Ectodermal cell (in vitro differentiated cells): Measurements from ENCODE around the gene BMP6.

Experiments
- H3K27ac ChIP-seq: 2 replicates; pipeline ENCODE4 v1.7.0; 2013; ENCODE audit warnings: mild to moderate bottlenecking, low read depth, low read length; ENCODE audit not compliant: insufficient read depth, poor library complexity, severe bottlenecking
- H3K27me3 ChIP-seq: 2 replicates; pipeline ENCODE4 v1.7.0; 2013; ENCODE audit warnings: mild to moderate bottlenecking, low read length; ENCODE audit not compliant: insufficient read depth, control insufficient read depth, poor library complexity, severe bottlenecking
- H3K36me3 ChIP-seq: one replicate; pipeline ENCODE4 v1.7.0; 2013; ENCODE audit warnings: low read length; ENCODE audit not compliant: control insufficient read depth, insufficient read depth
- H3K4me1 ChIP-seq: one replicate; pipeline ENCODE4 v1.7.0; 2013; ENCODE audit warnings: low read length; ENCODE audit not compliant: control insufficient read depth, insufficient read depth
- H3K4me3 ChIP-seq: 2 replicates; pipeline ENCODE4 v1.7.0; 2013; ENCODE audit warnings: low read depth, low read length, control low read depth; ENCODE audit not compliant: insufficient read depth
- H3K9me3 ChIP-seq: 2 replicates; pipeline ENCODE4 v1.7.0; 2013; ENCODE audit warnings: mild to moderate bottlenecking, low read length, moderate library complexity; ENCODE audit not compliant: control insufficient read depth
- WGBS, 2 experiments: methylation state at CpG; one replicate each; pipeline ENCODE4 v1.1.7; 2013; ENCODE audit warnings: missing lambda C conversion rate in 2 of 2; 5-methylcytosine and 5-hydroxymethylcytosine counted together

The BMP6 gene

GRCh38 chr6:7879043-7879442 is 153.1 kb downstream of the BMP6 start:
- Histone ChIP-seq H3K36me3 (peaks cover 22% of the 10 kb centered on the region), H3K4me3 (no peak overlapping the region), H3K4me1 (no peaks in the 10 kb centered on the region), H3K27me3 (no peaks in the 10 kb centered on the region), H3K27ac (no peak overlapping the region), H3K9me3 (no peaks in the 10 kb centered on the region)
- 90 to 96% methylated on average over 2 of the region's 2 CpGs for WGBS, 2 experiments

- Histone ChIP-seq H3K27ac (no peak overlapping the region), H3K36me3 (peaks cover 22% of the 10 kb centered on the region), H3K27me3 (no peaks in the 10 kb centered on the region), H3K4me3 (no peak overlapping the region), H3K4me1 (no peaks in the 10 kb centered on the region), H3K9me3 (no peaks in the 10 kb centered on the region)
- WGBS, 2 experiments = 94 to 95% methylated on average over 6 of the region's 6 CpGs
These were observed 153.7 kb downstream of the BMP6 start for GRCh38 chr6:7879579-7879978.

- WGBS, 2 experiments = 93 to 96% methylated on average over 11 to 12 of the region's 13 CpGs
- Histone ChIP-seq H3K4me3 (no peak overlapping the region), H3K36me3 (peaks cover 25% of the 10 kb centered on the region), H3K9me3 (no peaks in the 10 kb centered on the region), H3K4me1 (no peaks in the 10 kb centered on the region), H3K27ac (no peak overlapping the region), H3K27me3 (no peaks in the 10 kb centered on the region)
These were observed 154.2 kb downstream of the BMP6 start for GRCh38 chr6:7879980-7880717.

GRCh38 chr6:7880718-7881107 is 154.8 kb downstream of the BMP6 start:
- no peak overlapping the region for H3K27ac ChIP-seq
- 95 to 96% methylated on average over 9 of the region's 9 CpGs for WGBS, 2 experiments
- no peaks in the 10 kb centered on the region for H3K4me1 ChIP-seq

GRCh38 chr6:7881765-7882500 is 156.0 kb downstream of the BMP6 start:
- Histone ChIP-seq H3K9me3 (no peaks in the 10 kb centered on the region), H3K36me3 (peaks cover 28% of the 10 kb centered on the region), H3K27ac (no peak overlapping the region), H3K4me3 (no peak overlapping the region), H3K4me1 (no peaks in the 10 kb centered on the region), H3K27me3 (no peaks in the 10 kb centered on the region)
- WGBS, 2 experiments = 93 to 97% methylated on average over 7 to 8 of the region's 8 CpGs

More at GRCh38 chr6:7880718-7881107, 154.8 kb downstream of the BMP6 start:
- no peaks in the 10 kb centered on the region for H3K27me3 ChIP-seq
- H3K4me3 ChIP-seq = no peak overlapping the region
- no peaks in the 10 kb centered on the region for H3K9me3 ChIP-seq
- peaks cover 28% of the 10 kb centered on the region for H3K36me3 ChIP-seq

- H3K4me3 ChIP-seq = no peak overlapping the region
- WGBS, 2 experiments = 93 to 97% methylated on average over 19 of the region's 19 CpGs
- no peaks in the 10 kb centered on the region for H3K9me3 ChIP-seq
- peaks cover 35% of the 10 kb centered on the region for H3K36me3 ChIP-seq
- no peaks in the 10 kb centered on the region for H3K27me3 ChIP-seq
- H3K4me1 ChIP-seq = no peaks in the 10 kb centered on the region
- no peak overlapping the region for H3K27ac ChIP-seq
These were observed 156.8 kb downstream of the BMP6 start for GRCh38 chr6:7882505-7883257.

- no peak overlapping the region for H3K4me3 ChIP-seq
- no peaks in the 10 kb centered on the region for H3K27me3 ChIP-seq
- H3K4me1 ChIP-seq = no peaks in the 10 kb centered on the region
- H3K36me3 ChIP-seq = peaks cover 42% of the 10 kb centered on the region
- 95 to 97% methylated on average over 8 of the region's 8 CpGs for WGBS, 2 experiments
- H3K9me3 ChIP-seq = no peaks in the 10 kb centered on the region
- no peak overlapping the region for H3K27ac ChIP-seq
These were observed 157.5 kb downstream of the BMP6 start for GRCh38 chr6:7883381-7883780.

GRCh38 chr6:7886132-7886531 is 160.2 kb downstream of the BMP6 start:
- no peaks in the 10 kb centered on the region for H3K9me3 ChIP-seq
- peaks cover 48% of the 10 kb centered on the region for H3K36me3 ChIP-seq
- no peaks in the 10 kb centered on the region for H3K27me3 ChIP-seq
- no peaks in the 10 kb centered on the region for H3K4me1 ChIP-seq
- H3K4me3 ChIP-seq = no peak overlapping the region
- no peak overlapping the region for H3K27ac ChIP-seq
- 92 to 93% methylated on average over 3 of the region's 3 CpGs for WGBS, 2 experiments

- no peaks in the 10 kb centered on the region for H3K4me1 ChIP-seq
- no peaks in the 10 kb centered on the region for H3K27me3 ChIP-seq
- no peak overlapping the region for H3K4me3 ChIP-seq
- H3K36me3 ChIP-seq = peaks cover 47% of the 10 kb centered on the region
- H3K9me3 ChIP-seq = no peaks in the 10 kb centered on the region
- no peak overlapping the region for H3K27ac ChIP-seq
- 94 to 95% methylated on average over 21 of the region's 21 CpGs for WGBS, 2 experiments
These were observed 161.5 kb downstream of the BMP6 start for GRCh38 chr6:7887278-7887991.
